Mesenteric fat pad (tissue), 1 donor: ENCODE results near the gene MGP. TPM values are rescaled to one million over a fixed set of nuclear protein-coding genes. Genes with fewer than 3 reads are reported as not detected.

Experiments used
- DNase-seq: peaks from one replicate; pipeline ENCODE4 v3.0.0-alpha.2; 2020; ENCODE audit warnings: low spot score
- total RNA-seq: library from RNA; stranded (reverse); fragmentation: NEBNext Ultra II Directional; extraction: Animal tissue kit (Norgen Biotek cat#: 25700); gene quantifications from one replicate; pipeline ENCODE4 v1.2.1, GENCODE V29; 2021
- donor health status: DM: yes; HTN: yes; CAD: no.

MGP gene
- total RNA-seq, 1 donor from 2014 or later: 2,401 TPM

DNA sequence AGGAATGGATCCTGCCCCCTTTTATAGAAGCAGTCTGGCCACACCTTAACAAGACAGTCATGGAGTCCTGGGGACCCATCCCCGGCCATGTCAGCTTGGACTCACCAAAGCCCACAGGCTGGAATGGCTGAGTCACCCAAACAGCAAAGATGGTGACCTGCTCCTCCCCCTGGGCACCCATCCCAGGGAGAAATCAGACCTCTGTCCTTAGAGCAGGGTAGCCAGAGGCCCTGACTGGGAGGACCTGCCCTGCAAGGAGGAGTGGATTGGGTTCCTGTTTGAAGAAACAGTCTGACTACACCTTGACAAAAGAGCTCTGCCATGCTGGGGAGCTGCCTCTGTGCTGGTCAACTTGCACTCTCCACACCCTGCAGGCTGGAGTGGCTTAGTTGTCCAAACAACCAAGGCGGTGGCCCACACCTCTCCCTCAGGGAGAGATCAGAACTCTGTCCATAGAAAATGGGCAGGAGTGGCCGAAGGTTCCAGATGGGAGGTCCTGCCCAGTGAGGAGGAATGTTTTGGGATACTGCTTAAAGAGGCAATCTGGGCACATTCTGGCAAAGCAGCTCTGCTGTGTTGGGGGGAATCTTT, 16.6 kb downstream of the MGP start:
- DNase-seq: no peak

DNA sequence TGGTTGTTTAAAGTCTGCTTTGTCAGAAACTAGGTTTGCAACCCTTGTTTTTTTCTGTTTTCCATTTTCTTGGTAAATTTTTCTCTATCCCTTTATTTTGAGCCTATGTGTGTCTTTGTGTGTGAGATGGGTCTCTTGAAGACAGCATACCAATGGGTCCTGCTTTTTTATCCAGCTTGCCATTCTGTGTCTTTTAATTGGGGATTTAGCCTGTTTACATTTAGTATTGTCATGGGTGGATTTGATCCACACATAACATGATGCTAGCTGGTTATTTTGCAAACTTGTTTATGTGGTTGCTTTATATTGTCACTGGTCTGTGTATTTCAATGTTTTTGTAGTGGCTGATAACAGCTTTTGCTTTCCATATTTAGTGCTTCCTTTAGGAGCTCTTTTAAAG, 25.2 kb downstream of the MGP start:
- no peak for DNase-seq

DNA sequence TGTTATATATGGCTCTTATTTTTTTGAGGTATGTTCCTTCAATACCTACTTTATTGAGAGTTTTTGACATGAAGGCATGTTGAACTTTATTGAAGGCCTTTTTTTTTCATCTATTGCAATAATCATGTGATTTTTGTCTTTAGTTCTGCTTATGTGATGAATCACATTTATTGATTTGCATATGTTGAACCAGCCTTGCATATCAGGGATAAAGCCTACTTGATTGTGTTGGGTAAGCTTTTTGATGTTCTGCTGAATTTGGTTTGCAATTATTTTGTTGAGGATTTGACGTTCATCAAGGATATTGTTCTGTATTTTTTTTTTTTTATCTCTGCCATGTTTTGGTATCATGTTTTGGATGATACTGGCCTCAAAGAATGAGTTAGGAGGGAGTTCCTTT, 27.1 kb downstream of the MGP start:
- no peak for DNase-seq

DNA sequence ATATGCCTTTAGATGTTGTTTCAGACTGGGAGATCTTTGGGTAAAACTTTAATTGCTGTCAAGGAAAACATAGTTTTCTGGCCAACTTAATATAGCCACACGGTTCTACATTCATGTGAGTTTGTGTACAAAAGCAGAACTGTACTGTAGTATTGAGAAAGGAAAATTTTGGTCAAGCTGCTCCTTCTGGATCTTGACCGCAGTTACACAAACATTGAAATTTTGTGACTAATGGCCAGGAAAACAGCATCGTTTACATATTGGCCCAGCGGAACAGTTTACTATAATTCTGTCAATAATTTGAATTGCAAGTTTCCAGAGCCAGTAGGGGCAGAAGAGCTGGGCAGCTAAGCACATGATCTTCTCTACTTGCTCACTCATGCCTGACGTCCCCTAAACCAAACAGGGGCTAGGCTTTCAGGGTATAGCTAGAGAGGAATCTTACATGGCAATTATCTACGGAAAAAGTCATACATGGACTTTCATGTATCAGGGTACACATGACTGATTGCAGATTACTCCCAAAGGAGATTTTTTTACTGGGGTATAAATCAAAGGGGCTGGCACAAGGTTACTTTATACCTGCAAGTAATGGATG, 31.0 kb downstream of the MGP start:
- no peak for DNase-seq

DNA sequence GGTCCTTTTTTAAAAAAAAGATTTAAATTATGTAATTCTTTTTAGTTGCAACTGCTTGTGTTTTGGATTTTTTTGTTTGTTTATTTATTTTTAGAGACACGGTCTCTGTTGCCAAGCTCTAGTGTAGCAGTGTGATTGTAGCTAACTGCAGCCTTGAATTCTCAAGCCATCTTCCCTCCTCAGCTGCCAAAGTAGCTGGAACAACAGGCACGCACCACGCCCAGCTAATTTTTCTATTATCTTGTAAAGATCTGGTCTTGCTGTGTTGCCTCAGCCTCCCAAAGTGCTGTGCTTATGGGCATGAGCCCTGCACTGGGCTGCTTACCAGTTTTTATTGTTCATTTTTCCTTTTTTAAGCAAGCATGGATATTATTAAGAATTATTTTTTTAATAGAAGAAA, 31.7 kb downstream of the MGP start:
- DNase-seq: no peak

DNA sequence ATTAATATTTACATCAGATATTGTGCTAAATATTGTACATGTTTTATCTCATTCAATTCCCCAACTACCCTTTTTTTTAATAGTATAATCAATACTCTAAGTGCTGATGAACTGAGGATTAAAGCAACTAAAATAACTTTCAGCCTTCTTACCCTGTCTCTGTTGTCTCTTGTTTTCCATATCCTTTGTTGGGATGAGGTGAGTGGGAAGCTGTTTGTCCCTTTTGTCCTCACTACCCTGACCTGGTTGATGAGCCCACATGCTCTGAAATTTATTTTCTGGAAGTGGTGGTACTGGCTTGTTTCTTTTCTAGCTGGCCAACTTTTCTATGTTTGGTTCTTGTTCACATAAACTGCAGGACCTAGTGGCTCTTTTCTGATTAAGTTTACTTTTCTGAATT, 32.8 kb downstream of the MGP start:
- DNase-seq: no peak

GRCh38 chr12:14850929-14851663, 34.6 kb downstream of the MGP start:
- DNase-seq: no peak

GRCh38 chr12:14849661-14850060, 36.0 kb downstream of the MGP start:
- DNase-seq: no peak

DNA sequence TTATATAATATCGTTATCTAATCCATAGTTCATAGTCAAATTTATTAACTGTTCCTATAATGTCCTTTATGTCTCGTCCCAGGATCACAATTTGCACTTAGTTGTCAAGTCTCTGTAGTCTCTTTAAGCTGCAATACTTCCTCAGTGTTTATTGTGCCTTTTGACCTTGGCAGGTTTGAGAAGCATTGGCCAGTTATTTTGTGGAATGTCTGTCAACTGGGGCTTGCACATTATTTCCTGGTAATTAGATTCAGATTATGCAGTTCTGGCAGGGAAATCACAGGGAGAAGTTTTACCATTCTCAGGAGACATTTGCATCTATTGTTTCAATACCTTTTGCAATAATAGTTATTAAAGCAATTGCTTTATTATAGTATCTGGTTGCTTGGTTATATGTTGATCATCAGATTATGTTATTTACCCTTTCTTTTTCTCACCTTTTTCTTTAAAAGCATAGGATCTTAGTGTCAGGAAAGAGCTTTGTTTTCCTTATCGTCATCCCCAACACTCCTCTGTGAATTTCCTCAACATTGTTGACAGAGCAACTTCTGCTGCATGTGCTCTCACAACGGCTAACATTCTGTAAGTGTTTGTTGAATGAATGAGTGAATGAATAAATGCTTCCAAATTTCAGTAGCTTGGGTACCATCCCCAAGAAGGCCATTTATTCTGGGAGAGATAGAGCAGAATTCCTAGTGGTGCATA, 38.6 kb downstream of the MGP start:
- DNase-seq: no peak

GRCh38 chr12:14846042-14846587, 39.5 kb downstream of the MGP start:
- no peak for DNase-seq

DNA sequence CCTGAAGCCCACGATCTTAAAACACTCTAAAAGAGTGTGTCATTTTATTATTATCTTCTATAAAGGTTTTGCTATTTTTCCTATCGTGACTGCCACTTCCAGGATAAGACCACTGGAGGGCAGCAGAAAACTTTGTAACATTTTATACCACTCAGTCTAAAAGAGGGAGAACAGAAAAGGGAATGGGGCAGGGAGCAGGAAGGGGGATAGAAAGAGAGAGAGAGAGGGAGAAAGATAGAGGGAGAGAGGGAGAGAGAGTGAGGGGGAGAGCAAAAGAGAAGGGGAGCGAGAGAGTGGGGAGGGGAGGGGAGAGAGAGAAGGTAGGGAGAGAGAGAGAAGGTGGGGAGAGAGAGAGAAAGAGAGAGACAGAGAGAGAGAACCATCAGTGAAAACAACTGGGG, 40.3 kb downstream of the MGP start:
- no peak for DNase-seq

DNA sequence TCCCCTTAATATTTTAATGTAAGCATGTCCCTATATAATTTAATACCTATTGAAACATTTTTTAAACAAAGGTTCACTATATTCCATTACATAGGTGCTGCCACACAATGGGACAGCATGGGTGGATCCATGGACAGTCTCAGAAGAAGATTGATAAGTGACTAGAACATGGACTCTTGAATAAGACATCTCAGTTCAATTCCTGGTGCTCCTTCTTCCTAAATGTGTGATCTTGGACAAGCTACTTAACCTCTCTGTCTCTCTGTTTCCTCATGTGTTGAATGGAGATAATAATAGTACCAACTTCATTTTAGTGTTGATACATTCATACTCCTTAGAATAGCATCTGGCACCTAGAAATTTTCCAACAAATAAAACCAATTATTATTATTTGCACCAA, 41.3 kb downstream of the MGP start:
- no peak for DNase-seq

DNA sequence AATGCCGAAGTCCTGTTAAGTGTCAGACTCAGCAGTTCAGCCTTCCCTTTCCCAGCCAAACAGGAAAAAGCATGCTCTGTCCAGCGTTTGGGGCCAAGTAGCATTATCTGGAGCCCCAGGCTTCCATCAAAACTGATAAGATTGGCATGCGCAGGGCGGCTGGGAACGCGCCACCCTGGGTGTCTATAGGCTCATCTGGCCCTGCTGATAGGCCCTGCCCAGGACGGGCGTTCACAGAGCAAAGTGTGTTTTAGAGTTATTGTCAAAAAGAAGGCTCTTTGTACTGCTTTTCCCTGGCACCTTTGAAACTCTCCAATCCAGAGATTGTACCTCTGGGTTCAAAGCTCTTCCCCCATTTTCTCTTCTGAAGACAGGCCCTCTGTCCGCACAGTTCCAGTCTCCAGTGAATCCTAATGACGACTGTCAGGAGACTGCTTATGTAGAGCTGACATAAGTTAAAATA, 42.2 kb downstream of the MGP start, which contains the start of gene ART4:
ART4 (minus strand) TSS at position 102 of the 463 bp plus-strand sequence. CDS start 413 bp downstream, outside the sequence.
- DNase-seq: no peak

DNA sequence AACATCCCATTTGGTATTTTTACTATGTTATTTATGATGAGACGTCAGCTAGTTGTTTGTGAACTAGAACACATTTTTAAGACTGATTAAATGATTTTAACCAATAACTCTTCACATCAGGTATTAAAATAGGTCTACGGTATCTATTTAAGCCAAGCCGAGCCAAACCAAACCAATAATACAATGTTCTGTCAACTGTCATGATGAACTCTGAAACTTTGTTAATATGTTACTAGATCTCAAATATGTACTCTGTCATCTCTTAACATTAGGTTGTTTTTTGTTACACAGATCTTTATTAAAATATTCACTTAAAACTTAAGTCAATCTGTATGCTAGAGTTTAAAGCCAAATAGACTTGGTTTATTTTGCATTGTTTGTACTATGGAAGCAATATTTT, 43.3 kb downstream of the MGP start:
- no peak for DNase-seq

- no peak for DNase-seq
Observed at GRCh38 chr12:14841761-14842160, 43.9 kb downstream of the MGP start.

- DNase-seq: no peak
Observed at GRCh38 chr12:14840616-14841015, 45.0 kb downstream of the MGP start.

GRCh38 chr12:14839262-14839661, 46.4 kb downstream of the MGP start:
- no peak for DNase-seq

- DNase-seq: no peak
Observed at GRCh38 chr12:14836336-14837210, 49.1 kb downstream of the MGP start.

DNA sequence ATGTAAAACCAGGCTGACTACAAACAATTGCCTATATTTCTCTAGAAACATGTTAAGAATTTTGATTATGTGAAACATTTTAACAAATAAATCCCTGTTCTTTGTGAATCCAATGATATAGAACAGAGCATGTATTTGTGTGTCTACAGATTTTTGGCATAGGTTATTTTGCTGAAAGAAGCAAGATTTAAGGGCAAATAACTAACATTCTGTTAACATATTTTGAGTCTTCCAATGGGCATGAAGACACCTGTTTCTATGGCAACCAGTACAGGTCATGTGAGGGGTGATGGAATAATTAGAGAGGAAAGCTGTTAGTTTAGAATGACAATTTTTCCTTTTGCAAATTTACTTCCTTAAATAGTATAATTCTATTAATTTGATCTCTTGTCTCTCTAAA, 51.1 kb downstream of the MGP start:
- DNase-seq: no peak

- DNase-seq: no peak
Observed at GRCh38 chr12:14833952-14834351, 51.7 kb downstream of the MGP start.

GRCh38 chr12:14833336-14833735, 52.3 kb downstream of the MGP start:
- no peak for DNase-seq
